B cell (primary cell): ENCODE measurements around the gene EYA4. TPM values are rescaled to one million over a fixed set of nuclear protein-coding genes. Genes with fewer than 3 reads are reported as not detected.

ENCODE experiments used
- ATAC-seq: fragments of 200-7000 bp; cut with Tn5 transposase; one replicate; pipeline ENCODE4 v1.10.0; 2021; ENCODE audit warnings: low read depth, mild to moderate bottlenecking, moderate number of reproducible peaks, moderate library complexity
- CTCF ChIA-PET: fragments of 350-600 bp; sonication (Branson Sonifier 250); formaldehyde crosslinking; loops from one replicate; lab custom pipeline; 2021; ENCODE audit warnings: antibody characterized with exemption, inconsistent platforms; lab: Charles Lee
- POLR2A ChIA-PET: fragments of 350-600 bp; sonication (Branson Sonifier 250); formaldehyde crosslinking; loops from one replicate; lab custom pipeline; 2021; ENCODE audit warnings: antibody characterized with exemption; lab: Charles Lee
- DNase-seq: peaks from one replicate; pipeline ENCODE4 v3.0.0; 2013
- H2AFZ ChIP-seq: 2 replicates; pipeline ENCODE4 v1.6.1; 2012; ENCODE audit warnings: mild to moderate bottlenecking, low read depth, low read length; ENCODE audit not compliant: insufficient read depth, poor library complexity, severe bottlenecking
- H3K27ac ChIP-seq, 2 donors: 1 replicate in 1 of 2; 2 replicates in 1 of 2; pipeline ENCODE4 v1.5.1; 2012 to 2013; ENCODE audit warnings: low read length in 2 of 2, mild to moderate bottlenecking in 2 of 2, moderate library complexity in 1 of 2
- H3K27me3 ChIP-seq, 4 experiments: fragments of 200-600 bp in 1 of 4; sonication (generic) in 1 of 4; replicated peaks in 1 of 4; 1 replicate in 2 of 4; 2 replicates in 2 of 4; pipeline versions ENCODE4 v1.6.1 to v1.7.0; 2013 to 2016; ENCODE audit warnings: low read length in 3 of 4, mild to moderate bottlenecking in 2 of 4, mixed read lengths in 1 of 4, moderate library complexity in 1 of 4; ENCODE audit not compliant: insufficient read depth in 4 of 4, control insufficient read depth in 3 of 4; ENCODE audit errors: control extremely low read depth in 1 of 4
- H3K36me3 ChIP-seq, 2 experiments: replicated peaks in 1 of 2; 1 replicate in 1 of 2; 2 replicates in 1 of 2; pipeline versions ENCODE4 v1.6.1 to v1.7.1; 2013; ENCODE audit warnings: low read length in 1 of 2; ENCODE audit not compliant: insufficient read depth in 2 of 2, control insufficient read depth in 1 of 2; ENCODE audit errors: control extremely low read depth in 1 of 2, extremely low read depth in 1 of 2
- H3K4me1 ChIP-seq, 2 donors: fragments of 200-600 bp in 1 of 2; sonication (generic) in 1 of 2; 1 replicate in 1 of 2; 2 replicates in 1 of 2; pipeline versions ENCODE4 v1.5.1 to v1.6.1; 2013 to 2017; ENCODE audit warnings: low read length in 2 of 2; ENCODE audit not compliant: control insufficient read depth in 2 of 2, insufficient read depth in 2 of 2
- H3K4me2 ChIP-seq: replicated peaks from 2 replicates; pipeline ENCODE3; 2012; ENCODE audit warnings: mild to moderate bottlenecking, low read depth, low read length; ENCODE audit not compliant: poor library complexity, severe bottlenecking
- H3K4me3 ChIP-seq, 5 experiments: fragments of 200-600 bp in 1 of 5; sonication (generic) in 1 of 5; 1 replicate in 3 of 5; 2 replicates in 2 of 5; pipeline versions ENCODE4 v1.5.1 to v1.7.0; 2011 to 2016; ENCODE audit warnings: low read length in 4 of 5, mild to moderate bottlenecking in 4 of 5, low read depth in 2 of 5, control low read depth in 1 of 5, moderate library complexity in 1 of 5; ENCODE audit not compliant: insufficient read depth in 1 of 5; ENCODE audit errors: control extremely low read depth in 1 of 5, extremely low read depth in 1 of 5
- H3K79me2 ChIP-seq: fragments of 200-600 bp; sonication (generic); one replicate; pipeline ENCODE4 v1.6.0; 2016; ENCODE audit warnings: low read length; ENCODE audit not compliant: control insufficient read depth, insufficient read depth
- H3K9ac ChIP-seq: fragments of 200-600 bp; sonication (generic); 2 replicates; pipeline ENCODE4 v1.6.1; 2017; ENCODE audit warnings: mild to moderate bottlenecking, low read length, moderate library complexity
- H3K9me3 ChIP-seq, 3 donors: one replicate each; pipeline versions ENCODE4 v1.6.1 to v1.7.1; 2013; ENCODE audit warnings: low read length in 2 of 3; ENCODE audit not compliant: control insufficient read depth in 2 of 3, insufficient read depth in 1 of 3; ENCODE audit errors: control extremely low read depth in 1 of 3
- H4K20me1 ChIP-seq: 2 replicates; pipeline ENCODE4 v1.6.0; 2012; ENCODE audit warnings: mild to moderate bottlenecking, low read length; ENCODE audit not compliant: insufficient read depth, control insufficient read depth, poor library complexity, severe bottlenecking
- H3K27ac Mint-ChIP-seq: one replicate; pipeline ENCODE4 v1.8.0; 2021; ENCODE audit warnings: mixed read lengths
- H3K27me3 Mint-ChIP-seq: one replicate; pipeline ENCODE4 v1.8.0; 2021; ENCODE audit warnings: mixed read lengths
- H3K4me1 Mint-ChIP-seq: one replicate; pipeline ENCODE4 v1.8.0; 2021; ENCODE audit warnings: mixed read lengths
- H3K4me3 Mint-ChIP-seq: one replicate; pipeline ENCODE4 v1.8.0; 2021; ENCODE audit warnings: mixed read lengths
- H3K9me3 Mint-ChIP-seq: one replicate; pipeline ENCODE4 v1.8.0; 2022; ENCODE audit warnings: mixed read lengths; ENCODE audit not compliant: insufficient read depth
- CTCF ChIP-seq: fragments of 200-600 bp; IDR thresholded peaks from one replicate; pipeline ENCODE4 v1.8.0; 2022; ENCODE audit warnings: antibody characterized with exemption, mild to moderate bottlenecking
- EZH2 ChIP-seq: IDR thresholded peaks from 2 replicates; pipeline ENCODE4 v1.6.1; 2012; ENCODE audit warnings: borderline replicate concordance, low read depth, mild to moderate bottlenecking, moderate library complexity, low read length; ENCODE audit not compliant: insufficient read depth, poor library complexity, severe bottlenecking
- WGBS: methylation state at CpG from one replicate; pipeline ENCODE4 v1.1.5; 2013; ENCODE audit warnings: missing lambda C conversion rate; ENCODE audit not compliant: insufficient coverage; 5-methylcytosine and 5-hydroxymethylcytosine counted together
- intact Hi-C: fragments of 100-400 bp; cut with micrococcal nuclease; formaldehyde crosslinking; loops from one replicate; pipeline ENCODE4 v1.10.0; 2022
- polyA plus RNA-seq: library from polyadenylated mRNA; depleted of rRNA; stranded (reverse); fragments of >200 nt; gene quantifications from 2 replicates; pipeline ENCODE4 v1.2.3, GENCODE V29; 2012
- total RNA-seq, 2 donors: library from RNA; stranded (reverse); fragments of 120-200 nt in 1 of 2; gene quantifications; 1 replicate in 1 of 2; 2 replicates in 1 of 2; pipeline versions ENCODE4 v1.2.3 to v1.2.4, GENCODE V29; 2013 to 2022

Gene EYA4
- total and polyA plus RNA-seq, 2 donors (not counting 1 experiment from before 2014, with no cell fraction given): 0.49 TPM; not detected in 1

DNA sequence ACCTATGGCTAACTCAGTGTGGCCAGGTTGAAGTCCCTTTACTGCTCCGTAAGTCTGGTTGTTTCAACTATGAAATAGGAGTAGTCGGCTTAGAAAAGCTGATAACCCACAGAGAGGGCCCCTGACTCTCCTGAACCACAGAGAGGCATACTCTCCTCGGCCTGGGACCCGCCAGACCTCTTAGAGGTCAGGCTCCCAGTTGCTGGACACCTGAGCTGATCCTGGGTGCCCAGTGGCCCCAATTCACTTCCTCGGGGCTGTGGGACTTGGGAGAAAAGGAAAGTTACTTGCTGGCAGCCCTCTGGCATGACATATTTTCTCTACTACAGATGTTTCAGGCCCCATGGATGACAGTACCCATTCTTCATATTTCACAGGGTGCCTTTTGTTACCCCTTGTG, 34.2 kb upstream of the EYA4 start:
- H3K4me1 Mint-ChIP-seq: no peaks in the 10 kb centered on the region
- H3K27me3 ChIP-seq: no peaks in the 10 kb centered on the region
- no peak overlapping the region for H3K27ac Mint-ChIP-seq
- H3K4me2 ChIP-seq: no peak overlapping the region
- peaks cover 1% of the 10 kb centered on the region for H3K27me3 Mint-ChIP-seq
- ATAC-seq: no peak
- DNase-seq: no peak
- H3K4me1 ChIP-seq: no peaks in the 10 kb centered on the region
- TF ChIP-seq EZH2 (no peak), CTCF (no peak)
- H3K27ac ChIP-seq: no peak overlapping the region
- no peaks in the 10 kb centered on the region for H3K79me2 ChIP-seq
- no peak overlapping the region for H3K9ac ChIP-seq
- 86% methylated on average over 5 of the region's 5 CpGs for WGBS
- ChIA-PET POLR2A (no interaction called here), CTCF (no interaction called here)
- H3K36me3 ChIP-seq: no peaks in the 10 kb centered on the region
- H3K9me3 ChIP-seq: peaks cover 0 to 4% (median 0%) of the 10 kb centered on the region in 3 donors
- no peak overlapping the region for H3K4me3 ChIP-seq
- peaks cover 4% of the 10 kb centered on the region for H3K9me3 Mint-ChIP-seq
- intact Hi-C loops: no loop called here
- no peak overlapping the region for H2AFZ ChIP-seq
- no peak overlapping the region for H3K4me3 Mint-ChIP-seq
- H4K20me1 ChIP-seq: no peaks in the 10 kb centered on the region

- H3K27ac ChIP-seq: no peak overlapping the region
- Mint-ChIP-seq H3K9me3 (peaks cover 7% of the 10 kb centered on the region), H3K27me3 (peaks cover 4% of the 10 kb centered on the region), H3K4me3 (no peak overlapping the region), H3K4me1 (no peaks in the 10 kb centered on the region), H3K27ac (no peak overlapping the region)
- ATAC-seq (no peak), DNase-seq (no peak)
- no peak overlapping the region for H3K9ac ChIP-seq
- no peak overlapping the region for H2AFZ ChIP-seq
- H3K4me1 ChIP-seq: no peaks in the 10 kb centered on the region
- CTCF ChIA-PET: no interaction called here
- intact Hi-C loops: no loop called here
- no peaks in the 10 kb centered on the region for H3K79me2 ChIP-seq
- H3K36me3 ChIP-seq: no peaks in the 10 kb centered on the region
- no peak overlapping the region for H3K4me3 ChIP-seq
- no peaks in the 10 kb centered on the region for H3K27me3 ChIP-seq
- POLR2A ChIA-PET: no interaction called here
- no peak overlapping the region for H3K4me2 ChIP-seq
- H3K9me3 ChIP-seq: peaks cover 0 to 4% (median 0%) of the 10 kb centered on the region in 3 donors
- TF ChIP-seq CTCF (no peak), EZH2 (no peak)
- no peaks in the 10 kb centered on the region for H4K20me1 ChIP-seq
Measured at GRCh38 chr6:133207754-133208153, 33.4 kb upstream of the EYA4 start.
